GM19397 (cell line): ENCODE data around the gene REEP1.

ENCODE experiments used
- ATAC-seq: cut with Tn5 transposase; IDR thresholded peaks from one replicate; pipeline ENCODE4 v1.9.1; 2021; ENCODE audit warnings: mild to moderate bottlenecking, moderate library complexity; ENCODE audit not compliant: unreplicated experiment

The REEP1 gene

DNA sequence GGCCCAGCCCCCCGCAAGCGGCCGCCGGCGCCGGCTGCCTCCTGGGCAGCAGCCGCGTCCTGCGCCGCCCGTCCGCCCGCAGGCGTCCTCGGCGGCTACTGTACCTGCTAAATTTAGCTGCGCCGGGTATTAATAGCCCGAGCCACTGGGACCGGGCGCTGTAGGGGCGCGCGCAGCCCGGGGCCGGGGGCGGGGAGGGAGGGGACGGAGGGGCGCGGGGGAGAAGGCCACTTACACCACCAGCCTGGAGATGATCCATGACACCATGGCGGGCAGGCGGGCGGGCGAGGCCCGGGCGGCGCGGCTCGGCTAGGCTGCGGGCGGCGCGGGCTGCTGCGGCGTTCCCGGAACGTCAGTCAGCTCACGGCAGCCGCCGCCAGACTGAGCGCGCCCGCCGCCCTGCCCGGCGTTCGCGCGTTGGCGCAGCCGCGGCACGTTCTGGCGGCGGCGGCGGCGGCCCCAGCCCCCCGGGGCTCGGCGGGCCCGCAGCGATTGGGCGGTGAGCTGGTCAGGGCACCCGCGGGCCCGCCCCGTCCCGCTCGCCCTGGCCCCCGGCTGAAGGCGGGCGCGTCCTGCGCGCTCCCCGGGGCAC is at the start of gene REEP1:
Gene REEP1 (minus strand): TSS at position 383 of the 592 bp plus-strand sequence. CDS start 116 bp downstream, at position 267.
- ATAC-seq = no peak

DNA sequence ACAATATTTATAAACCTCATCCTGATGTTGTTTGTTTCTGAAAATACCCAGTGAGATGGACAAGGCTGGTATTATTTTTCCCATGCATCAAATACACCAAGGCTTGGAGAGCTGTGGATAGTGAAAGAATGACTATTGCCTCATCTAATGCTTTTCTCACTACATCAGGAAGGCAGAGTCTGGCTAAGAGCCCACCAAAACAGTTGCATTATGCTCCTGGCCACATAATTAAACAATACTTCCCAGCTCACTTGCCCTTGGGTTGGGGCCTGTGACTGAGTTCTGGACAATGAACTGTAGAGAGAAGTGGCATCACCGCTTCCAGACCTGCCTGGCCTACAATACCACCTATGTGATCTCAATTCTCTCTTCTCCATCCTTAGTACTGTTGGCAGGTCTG is 46.4 kb upstream of the REEP1 start:
- no peak for ATAC-seq

DNA sequence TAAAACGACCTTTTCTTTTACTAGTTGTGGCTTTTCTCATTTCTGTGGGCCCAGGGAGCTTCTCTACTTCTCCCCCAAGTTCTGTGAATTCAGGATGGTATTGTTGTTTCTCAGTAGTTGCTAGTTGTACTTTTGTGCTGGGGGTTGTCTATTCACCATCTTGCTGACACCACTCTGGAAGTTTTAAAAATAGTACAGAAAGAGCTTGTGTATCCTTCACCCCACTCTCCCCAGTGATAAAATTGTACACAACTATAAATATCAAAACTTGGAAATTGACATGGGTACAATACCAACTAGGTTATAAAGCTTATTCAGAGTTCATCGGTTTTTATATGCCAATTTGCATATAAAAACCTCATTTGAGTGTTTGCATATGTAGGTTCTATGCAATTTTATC is 45.3 kb upstream of the REEP1 start:
- ATAC-seq = no peak

- no peak for ATAC-seq
These were observed 44.7 kb upstream of the REEP1 start for GRCh38 chr2:86382108-86382507.

DNA sequence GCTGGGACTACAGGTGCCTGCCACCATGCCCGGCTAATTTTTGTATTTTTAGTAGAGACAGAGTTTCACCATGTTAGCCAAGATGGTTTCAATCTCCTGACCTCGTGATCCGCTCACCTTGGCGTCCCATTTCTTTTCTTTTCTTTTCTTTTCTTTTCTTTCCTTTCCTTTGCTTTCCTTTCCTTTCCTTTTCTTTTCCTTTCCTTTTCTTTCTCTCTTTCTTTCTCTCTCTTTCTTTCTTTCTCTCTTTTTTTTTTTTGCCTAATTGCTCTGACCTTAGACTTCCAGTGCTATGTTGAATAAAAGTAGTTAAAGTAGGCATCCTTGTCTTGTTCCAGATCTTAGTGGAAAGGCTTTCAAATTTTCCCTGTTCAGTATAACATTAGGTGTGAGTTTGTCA is 41.0 kb upstream of the REEP1 start:
- ATAC-seq = no peak

DNA sequence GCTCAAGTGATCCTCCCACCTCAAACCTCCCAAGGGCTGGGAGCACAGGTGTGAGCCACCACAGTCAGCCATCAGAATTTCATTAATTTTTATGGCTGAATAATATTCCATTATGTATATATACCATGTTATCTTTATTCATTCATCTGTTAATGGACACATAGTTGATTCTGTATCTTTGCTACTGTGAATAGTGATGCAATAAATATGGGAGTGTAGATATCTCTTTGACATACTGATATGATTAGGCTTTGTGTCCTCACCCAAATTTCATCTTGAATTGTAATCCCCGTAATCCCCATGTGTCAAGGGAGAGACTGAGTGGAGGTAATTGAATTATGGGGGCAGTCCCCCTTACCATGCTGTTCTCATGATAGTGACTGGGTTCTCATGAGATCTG is 38.2 kb upstream of the REEP1 start:
- ATAC-seq = no peak

- no peak for ATAC-seq
These were observed 35.4 kb upstream of the REEP1 start for GRCh38 chr2:86372641-86373502.

- no peak for ATAC-seq
These were observed 34.7 kb upstream of the REEP1 start for GRCh38 chr2:86372133-86372532.

- ATAC-seq = no peak
These were observed 34.1 kb upstream of the REEP1 start for GRCh38 chr2:86371527-86371926.

DNA sequence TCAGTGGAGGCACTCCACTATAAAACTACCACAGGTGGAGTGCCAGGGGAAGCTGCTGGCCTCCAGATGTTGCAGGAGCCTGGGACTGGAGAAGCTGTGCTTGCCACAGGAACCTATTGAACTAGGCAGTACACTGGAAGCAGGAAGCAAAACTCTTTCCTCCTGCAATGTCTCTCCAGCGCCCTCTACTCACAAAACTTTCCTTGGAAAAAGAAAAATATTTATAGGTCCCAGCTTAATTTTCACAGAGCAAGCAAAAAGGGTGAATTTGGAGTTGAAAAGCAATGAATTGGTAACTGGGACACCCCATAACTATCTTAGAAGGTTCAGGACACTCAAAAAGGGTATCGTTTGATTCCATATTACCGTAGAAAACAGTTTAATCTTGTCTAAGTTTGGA is 33.2 kb upstream of the REEP1 start:
- no peak for ATAC-seq

DNA sequence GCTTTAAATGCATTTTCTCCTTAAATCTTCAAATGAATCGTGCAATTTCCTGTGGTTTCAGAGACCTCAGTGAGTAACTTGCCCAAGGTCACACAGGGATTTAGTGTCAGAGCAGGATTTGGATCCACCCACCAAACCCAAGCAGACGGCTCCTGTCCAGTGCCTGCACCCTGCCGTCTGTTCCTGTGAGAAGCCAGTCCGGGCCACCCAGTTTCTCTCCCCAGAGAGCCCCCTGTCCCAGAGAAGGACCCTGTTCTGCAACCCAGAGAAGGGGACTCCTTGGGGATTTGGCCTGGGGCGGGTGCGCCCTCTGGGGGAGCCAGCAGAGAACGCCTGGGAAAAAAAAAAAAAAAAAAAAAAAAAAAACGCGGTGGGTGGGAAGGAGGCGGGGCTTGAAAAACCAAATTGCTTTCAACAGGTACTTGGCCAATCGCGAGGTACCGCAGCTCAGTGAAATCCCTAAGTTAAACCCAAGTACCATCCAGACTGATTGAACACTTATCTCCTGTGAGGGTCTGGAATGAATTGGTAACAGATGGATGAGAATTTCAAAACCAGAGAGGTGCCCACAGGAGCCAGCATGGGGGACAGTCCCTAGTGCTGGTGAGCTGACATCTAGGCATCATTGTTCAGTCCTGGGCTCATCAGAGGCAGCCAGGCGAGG is 30.9 kb upstream of the REEP1 start:
- ATAC-seq = no peak

- ATAC-seq = no peak
These were observed 30.0 kb upstream of the REEP1 start for GRCh38 chr2:86367499-86367777.

DNA sequence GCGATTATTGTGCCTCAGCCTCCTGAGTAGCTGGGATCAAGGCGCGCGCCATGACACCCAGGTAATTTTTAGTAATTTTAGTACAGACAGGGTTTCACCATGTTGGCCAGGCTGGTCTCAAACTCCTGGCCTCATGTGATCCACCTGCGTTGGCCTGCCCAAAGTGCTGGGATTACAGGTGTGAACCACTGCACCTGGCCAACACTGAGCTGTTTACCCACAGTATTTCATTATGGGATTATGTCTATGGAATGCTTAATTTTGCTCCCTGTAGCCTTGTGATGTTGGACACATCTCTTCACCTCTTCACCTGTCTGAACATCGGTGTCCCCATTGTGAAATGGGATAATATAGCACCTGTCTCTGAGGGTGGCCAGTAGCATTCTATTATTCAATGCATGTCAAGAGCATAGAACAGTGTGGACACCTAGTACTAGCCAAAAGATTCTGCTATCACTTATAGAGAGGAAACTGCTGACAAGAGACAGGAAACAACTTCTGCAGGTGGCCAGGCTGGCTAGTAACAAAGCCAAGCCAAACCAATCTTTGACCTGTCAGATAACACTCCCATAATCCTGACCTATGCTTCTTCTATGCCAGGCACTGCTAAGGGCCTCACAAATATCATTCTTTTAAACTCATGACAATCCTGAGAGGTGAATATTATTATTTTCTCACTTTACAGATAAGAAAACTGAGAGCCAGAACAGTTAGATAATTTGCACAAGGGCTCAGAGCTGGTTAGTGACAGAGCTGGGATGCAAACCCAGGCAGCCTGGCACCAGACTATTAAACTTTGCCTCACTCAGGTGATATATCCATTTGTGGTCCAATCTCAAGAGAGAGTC is 29.4 kb upstream of the REEP1 start:
- no peak for ATAC-seq

DNA sequence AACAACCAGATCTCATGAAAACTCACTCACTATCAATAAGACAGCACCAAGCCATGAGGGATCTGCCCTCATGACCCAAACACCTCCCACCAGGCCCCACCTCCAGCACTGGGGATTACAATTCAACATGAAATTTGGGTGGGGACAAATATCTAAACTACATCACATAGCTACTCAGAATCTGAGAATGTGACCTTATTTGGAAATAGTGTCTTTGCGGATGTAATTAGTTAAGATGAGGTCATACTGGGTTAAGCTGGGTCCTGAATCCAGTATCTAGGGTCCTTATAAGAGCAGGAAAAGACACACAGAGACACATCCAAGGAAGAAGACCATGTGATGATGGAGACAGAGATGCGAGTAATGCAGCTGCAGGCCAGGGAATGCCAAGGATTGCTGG is 27.5 kb upstream of the REEP1 start:
- ATAC-seq = no peak

- ATAC-seq = no peak
These were observed 23.4 kb upstream of the REEP1 start for GRCh38 chr2:86360776-86361175.

DNA sequence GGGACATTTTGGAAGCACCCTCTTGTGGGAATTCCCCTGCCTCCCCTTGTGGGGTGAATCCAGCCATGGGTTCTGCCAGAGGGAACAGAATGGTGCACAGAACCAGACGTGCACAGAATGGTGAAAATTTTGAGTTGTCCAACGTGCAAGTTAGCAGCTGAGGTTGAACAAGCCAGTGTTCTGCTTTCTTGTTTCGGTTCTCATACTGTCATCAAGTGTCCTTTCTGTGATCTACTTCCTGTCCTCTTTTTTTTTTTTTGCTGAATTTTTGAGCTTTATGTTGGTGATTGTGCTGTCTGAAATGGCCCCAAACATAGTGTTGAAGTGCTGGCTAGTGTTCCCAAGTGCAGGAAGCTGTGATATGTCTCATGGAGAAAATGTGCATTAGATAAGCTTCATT is 21.5 kb upstream of the REEP1 start:
- ATAC-seq = no peak

GRCh38 chr2:86357392-86357963 is 20.1 kb upstream of the REEP1 start:
- ATAC-seq = no peak

GRCh38 chr2:86352727-86353221 is 15.3 kb upstream of the REEP1 start:
- ATAC-seq = no peak

DNA sequence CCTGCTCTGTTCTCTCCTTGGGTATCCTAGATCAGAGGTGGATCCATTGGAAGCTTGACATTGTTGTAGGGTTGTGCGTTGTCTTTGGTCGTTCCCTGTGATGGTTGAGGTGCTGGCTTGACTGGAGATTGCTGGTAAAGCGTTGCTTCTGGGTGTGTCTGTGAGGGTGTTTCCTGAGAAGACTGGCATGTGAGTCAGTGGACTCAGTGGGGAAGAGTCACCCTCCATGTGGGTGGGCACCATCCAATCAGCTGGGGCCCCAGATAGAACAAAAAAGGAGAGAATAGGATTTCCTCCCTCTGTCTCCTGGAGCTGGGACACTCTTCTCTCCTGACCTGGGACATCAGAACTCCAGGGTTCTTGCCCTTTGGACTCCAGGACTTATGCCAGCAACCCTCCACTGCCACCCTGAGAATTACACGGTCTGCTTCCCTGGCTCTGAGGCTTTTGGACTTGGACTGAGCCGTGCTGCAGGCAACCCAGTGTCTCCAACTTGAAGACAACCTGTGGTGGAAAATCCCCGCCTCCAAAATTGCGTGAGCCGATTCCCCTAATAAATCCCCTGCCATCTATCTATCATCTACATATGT is 14.8 kb upstream of the REEP1 start:
- ATAC-seq = no peak

DNA sequence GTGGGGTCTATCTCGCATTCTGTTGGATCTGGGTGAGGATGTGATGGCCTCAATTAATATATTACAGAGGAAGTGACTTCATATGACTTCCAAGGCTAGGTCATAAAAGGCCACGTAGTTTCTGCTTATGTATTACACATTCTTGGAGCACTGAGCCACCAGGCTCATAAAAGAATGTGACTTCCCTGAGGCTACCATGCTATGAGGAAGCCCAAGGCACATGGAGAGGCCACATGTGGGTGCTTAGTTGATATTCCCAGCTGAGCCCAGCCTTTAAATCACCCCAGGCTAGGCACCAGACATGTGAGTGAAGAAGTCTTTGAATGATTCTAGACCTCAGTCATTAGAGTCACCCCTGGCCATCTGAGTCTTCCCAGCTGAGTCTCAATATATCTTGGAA is 13.3 kb upstream of the REEP1 start:
- no peak for ATAC-seq
